Activated CD4-positive, alpha-beta T cell treated with anti-CD3 and anti-CD28 coated beads, Interleukin-2, amount 50 U/mL, for 24 hours (primary cell): ENCODE measurements around the gene TMEM252.

Source experiments
- DNase-seq, 2 donors: peaks; one replicate each; pipeline ENCODE4 v3.0.0-alpha.2; 2020; ENCODE audit warnings: low read depth in 1 of 2, low spot score in 1 of 2

The TMEM252 gene

DNA sequence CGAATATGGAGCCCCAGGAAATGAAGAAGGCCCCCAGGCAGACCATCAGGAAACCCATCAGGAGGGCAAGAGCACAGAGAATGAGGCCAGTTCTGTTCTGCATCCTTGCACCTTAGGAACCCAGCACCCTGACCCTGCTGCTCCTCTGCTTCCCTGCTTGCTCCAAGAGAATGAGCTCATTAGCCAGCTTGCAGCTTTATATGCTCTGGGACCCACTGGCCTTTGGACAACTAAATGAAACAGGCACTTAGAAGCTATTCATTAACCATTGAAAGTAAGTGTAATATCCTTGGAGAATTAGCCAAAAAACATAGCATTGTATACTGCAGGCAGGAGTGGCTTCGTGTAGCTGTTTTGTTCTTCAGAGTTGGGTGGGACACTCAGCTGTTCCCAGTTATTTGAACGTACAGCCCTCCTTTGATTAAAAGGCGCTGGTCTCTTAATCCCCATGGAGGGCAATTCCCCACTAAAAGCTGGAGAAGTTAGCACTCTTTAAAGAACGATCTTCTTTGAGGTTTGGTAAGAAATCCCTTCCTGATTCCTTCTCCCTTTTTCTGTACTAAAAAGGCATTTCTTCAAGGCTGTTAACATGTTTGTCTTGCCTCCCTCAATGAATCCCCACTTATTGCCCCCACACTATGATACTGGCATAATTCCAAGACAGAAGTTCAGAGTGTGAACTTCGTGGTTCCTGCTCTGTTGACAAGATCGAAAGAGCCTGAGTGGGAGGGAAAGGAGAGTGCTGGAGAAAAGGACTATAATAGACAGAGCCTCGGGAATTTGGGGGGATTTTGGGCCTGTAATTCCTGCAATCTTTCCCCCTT is at the start of gene TMEM252:
TSS of gene TMEM252 (minus strand) at position 172 of the 824 bp plus-strand sequence. CDS start at position 103, 69 bp downstream.
- DNase-seq: no peak

DNA sequence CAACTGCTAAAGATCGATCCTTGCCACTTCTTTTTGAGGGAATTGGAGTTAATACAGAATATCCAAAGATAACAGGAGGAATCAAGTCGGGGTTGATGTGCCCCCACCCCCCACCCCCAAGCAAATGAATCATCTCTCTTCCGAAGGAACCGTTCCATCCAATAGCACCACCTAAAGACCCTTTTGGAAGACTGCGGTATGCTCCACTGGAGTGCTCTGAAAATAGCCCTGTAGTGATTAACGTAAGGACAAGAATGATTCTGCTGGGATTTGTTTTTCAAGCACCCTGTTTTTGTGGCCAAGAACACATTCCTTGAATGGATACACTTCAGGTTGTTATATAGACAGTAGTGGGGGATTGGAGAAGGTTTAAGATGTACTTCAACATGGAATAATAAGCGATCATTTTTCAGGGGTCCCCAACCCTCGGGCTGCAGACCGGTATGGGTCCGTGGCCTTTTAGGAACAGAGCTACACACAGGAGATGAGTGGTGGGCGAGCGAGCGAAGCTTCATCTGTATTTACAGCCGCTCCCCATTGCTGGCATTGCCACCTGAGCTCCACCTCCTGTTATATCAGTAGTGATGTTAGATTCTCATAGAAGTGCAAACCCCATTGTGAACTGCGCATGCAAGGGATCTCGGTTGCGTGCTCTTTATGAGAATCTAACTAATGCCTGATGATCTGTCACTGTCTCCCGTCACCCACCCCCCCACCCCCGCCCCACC is 44.5 kb upstream of the TMEM252 start:
- no peak for DNase-seq

DNA sequence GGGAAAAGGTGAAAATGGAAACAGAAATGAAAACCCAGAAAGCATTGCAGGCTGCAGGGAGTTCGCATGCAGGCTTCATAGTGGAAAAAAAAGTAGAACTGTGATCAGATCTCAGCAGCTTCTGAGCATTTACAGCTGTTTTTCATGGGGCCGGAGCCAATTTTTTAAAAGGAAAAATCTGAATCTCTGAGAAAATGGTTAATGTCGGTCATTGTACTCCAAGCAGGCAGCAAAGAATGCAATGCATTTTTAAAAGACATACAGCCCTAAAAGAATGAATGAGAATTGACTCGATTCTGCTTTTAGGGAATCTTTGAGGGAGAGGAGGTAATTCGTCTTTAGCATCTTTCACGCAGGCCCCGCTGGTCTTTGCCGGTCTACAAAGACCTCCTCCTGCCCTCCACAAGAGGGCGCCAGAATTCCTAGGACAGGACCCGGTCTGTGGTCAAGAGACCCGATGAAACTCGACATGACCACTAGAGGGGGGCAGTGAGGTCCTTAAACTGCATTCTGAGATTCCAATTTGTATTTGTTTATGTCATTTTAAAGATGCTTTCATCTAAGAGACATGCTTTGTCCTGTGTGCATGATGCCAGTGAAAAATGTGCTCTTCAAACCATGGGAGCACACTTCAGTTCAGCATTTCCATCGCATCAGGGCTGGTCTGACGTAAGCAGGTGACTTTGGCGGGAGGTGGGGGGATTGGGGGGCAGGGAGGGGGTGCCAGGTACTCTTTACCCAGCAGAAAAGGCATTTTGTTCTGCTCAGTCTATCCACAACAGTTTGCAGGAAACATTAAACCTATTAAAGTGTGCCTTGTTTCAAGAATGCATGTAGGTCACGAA is 43.7 kb upstream of the TMEM252 start:
- DNase-seq: peak; percentile 64 to 80

GRCh38 chr9:68581696-68582095 is 41.0 kb upstream of the TMEM252 start:
- DNase-seq: no peak

DNA sequence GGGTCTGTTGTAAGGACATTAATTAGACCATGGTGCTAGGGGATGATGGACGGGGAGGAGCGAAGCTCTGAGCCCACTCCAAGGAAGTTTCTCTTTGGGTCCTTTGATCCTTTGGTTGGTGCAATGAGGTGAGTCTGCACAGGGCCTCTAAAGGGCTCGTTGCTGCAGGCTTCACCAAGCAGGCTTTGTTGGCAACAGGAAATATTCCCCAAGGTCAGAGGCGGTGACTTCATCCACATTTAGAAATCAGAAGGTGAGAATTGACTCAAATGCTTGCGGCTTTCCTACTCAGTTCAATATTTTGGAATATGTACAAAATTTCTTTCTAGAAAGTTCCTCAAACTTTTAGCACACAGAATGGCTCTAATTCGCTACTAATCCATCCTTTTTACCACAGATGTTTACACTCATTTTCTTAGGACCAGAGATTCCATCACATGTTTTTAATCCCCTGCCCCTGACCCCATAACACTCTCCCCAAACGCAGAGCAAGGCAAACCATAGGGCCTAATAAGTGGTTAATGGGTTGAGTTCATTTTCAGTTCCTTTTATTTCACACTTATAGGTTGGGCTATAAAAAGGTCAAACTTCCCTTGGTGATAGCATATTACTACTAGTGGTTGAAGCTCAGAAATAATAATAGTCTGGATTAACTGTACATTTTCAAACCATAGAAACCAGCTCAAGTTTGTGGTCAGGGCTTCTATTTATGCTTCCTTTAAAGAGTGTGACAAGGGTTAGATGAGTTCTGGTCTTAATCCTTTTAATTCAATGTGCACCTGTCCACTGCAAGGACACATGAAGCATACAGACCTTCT is 37.3 kb upstream of the TMEM252 start:
- no peak for DNase-seq

DNA sequence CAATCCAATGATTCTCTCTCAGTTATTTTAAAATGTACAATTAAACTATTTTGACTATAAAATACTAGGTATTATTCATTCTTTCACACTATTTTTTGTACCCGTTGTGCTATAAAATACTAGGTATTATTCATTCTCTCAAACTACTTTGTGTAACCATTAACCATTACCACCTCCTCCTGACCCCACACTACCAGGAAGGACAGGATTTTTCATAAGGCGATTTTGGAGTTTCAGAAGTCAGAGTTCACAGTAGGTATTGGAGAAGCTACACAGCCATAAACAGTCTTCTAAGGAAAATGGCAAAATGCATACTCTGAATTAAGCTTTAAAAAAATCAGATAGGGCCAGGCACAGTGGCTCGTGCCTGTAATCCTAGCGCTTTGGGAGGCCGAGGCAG is 35.1 kb upstream of the TMEM252 start:
- DNase-seq: no peak

DNA sequence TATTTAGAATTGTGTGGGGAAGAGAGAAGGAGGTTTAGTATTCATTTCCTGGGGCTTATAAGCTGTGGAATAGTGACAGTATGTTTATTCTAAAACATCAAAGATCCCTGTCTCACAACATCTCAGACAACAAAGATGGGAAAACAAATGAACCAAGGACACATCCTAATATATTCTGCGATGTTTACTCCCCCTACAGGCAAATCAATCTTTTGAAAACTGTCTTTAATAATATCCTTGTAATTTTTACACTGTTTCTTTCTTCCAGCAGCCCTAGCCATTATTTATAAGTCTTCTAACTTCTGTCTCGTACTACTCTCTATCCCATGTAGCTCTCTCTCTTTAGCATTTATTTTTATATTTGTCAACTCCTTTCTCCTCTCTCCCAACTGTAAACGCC is 33.5 kb upstream of the TMEM252 start:
- DNase-seq: no peak

- DNase-seq: no peak
These were observed 26.9 kb upstream of the TMEM252 start for GRCh38 chr9:68567565-68567964.

DNA sequence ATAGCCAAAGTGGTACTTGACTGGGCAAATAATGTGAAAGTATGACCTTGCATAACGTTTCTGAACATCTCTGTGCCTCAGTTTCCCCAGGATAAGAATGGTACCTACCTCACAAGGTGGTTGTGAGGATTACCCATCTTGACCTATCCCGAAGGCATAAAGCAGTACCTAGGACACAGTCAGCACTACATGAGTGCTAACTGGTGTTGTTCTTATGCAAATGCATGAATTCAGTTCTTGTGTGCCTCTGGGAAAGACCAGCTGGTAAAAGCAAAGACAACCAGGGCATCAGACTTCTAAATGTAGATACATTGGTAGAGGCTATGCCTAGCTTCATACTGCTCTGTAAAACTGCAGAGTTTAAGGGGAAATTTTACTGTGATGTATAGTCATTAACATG is 21.8 kb upstream of the TMEM252 start:
- no peak for DNase-seq

GRCh38 chr9:68560071-68560844 is 19.6 kb upstream of the TMEM252 start:
- DNase-seq: peak; percentile 7 to 45

GRCh38 chr9:68558545-68558944 is 17.9 kb upstream of the TMEM252 start:
- DNase-seq: no peak

DNA sequence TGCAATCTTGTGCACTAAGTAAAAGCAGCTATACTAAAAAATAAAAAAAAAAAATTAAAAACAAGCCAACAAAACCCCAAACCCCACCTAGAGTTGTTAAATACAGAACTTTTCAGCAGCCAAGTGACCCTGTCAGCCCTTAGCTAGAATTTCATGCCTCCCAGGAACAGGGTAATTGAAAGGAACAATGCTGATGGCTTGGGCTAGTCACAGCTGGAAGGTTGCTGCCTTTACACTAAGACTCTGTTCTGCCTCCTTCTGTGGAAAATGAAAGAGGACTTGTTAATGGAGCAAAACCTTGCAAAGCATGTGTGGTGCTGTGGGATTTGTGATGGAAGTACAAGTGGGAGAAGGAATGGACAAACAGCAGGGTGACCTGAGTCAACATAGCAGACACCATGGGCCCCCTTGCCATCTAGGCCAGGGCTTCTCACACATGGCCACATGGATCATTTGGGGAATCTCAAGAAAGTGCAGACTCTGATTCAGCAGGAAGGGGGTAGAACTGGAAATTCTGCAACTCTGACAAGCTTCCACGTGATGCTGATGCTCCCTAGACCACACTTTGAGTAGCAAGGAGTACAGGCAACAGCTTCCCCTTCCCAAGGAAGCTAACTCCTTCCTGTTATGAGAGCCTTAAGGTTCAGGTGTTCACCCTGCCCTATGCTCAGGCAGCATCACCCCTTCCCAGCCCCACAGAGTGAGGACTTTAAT is 14.9 kb upstream of the TMEM252 start:
- no peak for DNase-seq

- no peak for DNase-seq
These were observed 12.2 kb upstream of the TMEM252 start for GRCh38 chr9:68552700-68553476.

- no peak for DNase-seq
These were observed 10.5 kb upstream of the TMEM252 start for GRCh38 chr9:68551191-68551590.

GRCh38 chr9:68548241-68548640 is 7.6 kb upstream of the TMEM252 start:
- no peak for DNase-seq

GRCh38 chr9:68547417-68547816 is 6.7 kb upstream of the TMEM252 start:
- DNase-seq: no peak

GRCh38 chr9:68546596-68547390 is 6.1 kb upstream of the TMEM252 start:
- DNase-seq: no peak
